PC-3 (cell line): ENCODE results near the gene TBC1D16.

ENCODE experiments used
- CTCF ChIP-seq: fragments of 300-600 bp; sonication (generic); conservative IDR thresholded peaks from 2 replicates; pipeline ENCODE4 v1.5.1; 2017; ENCODE audit warnings: antibody characterized with exemption, low read depth, mild to moderate bottlenecking, low read length
- EZH2 ChIP-seq: fragments of 300-600 bp; sonication (generic); IDR thresholded peaks from one replicate; pipeline ENCODE4 v1.6.1; 2017; ENCODE audit warnings: antibody characterized with exemption, mild to moderate bottlenecking, low read length; ENCODE audit not compliant: unreplicated experiment

- TF ChIP-seq CTCF (no peak), EZH2 (no peak)
Measured at GRCh38 chr17:80012765-80013741, 22.6 kb downstream of the TBC1D16 start.
